Smooth muscle cell (in vitro differentiated cells): ENCODE results near the gene GPAT3. TPM values are rescaled to one million over a fixed set of nuclear protein-coding genes. Genes with fewer than 3 reads are reported as not detected.

Source experiments
- DNase-seq: peaks from one replicate; lab custom pipeline; 2025; ENCODE audit not compliant: unreplicated experiment; lab: John Stamatoyannopoulos, UW
- H2AFZ ChIP-seq: fragments of 200-600 bp; sonication (generic); 2 replicates; pipeline ENCODE4 v1.6.0; 2016; ENCODE audit warnings: antibody characterized with exemption, low read depth, mild to moderate bottlenecking
- H3F3A ChIP-seq: fragments of 200-600 bp; sonication (generic); 2 replicates; pipeline ENCODE4 v1.6.0; 2017; ENCODE audit warnings: antibody characterized with exemption, low read depth
- H3K27ac ChIP-seq: fragments of 200-600 bp; sonication (generic); 2 replicates; pipeline ENCODE4 v1.5.1; 2016; ENCODE audit warnings: low read depth, mild to moderate bottlenecking
- H3K27me3 ChIP-seq: fragments of 200-600 bp; sonication (generic); 2 replicates; pipeline ENCODE4 v1.6.1; 2016; ENCODE audit warnings: low read depth, mild to moderate bottlenecking
- H3K36me3 ChIP-seq: fragments of 200-600 bp; sonication (generic); 2 replicates; pipeline ENCODE4 v1.5.1; 2016; ENCODE audit warnings: low read depth
- H3K4me1 ChIP-seq: fragments of 200-600 bp; sonication (generic); 2 replicates; pipeline ENCODE4 v1.5.1; 2016; ENCODE audit warnings: low read depth
- H3K4me2 ChIP-seq: fragments of 200-600 bp; sonication (generic); 2 replicates; pipeline ENCODE4 v1.6.0; 2016; ENCODE audit warnings: mild to moderate bottlenecking
- H3K4me3 ChIP-seq: fragments of 200-600 bp; sonication (generic); 2 replicates; pipeline ENCODE4 v1.5.1; 2016; ENCODE audit warnings: mild to moderate bottlenecking
- H3K79me2 ChIP-seq: fragments of 200-600 bp; sonication (generic); 2 replicates; pipeline ENCODE4 v1.6.0; 2016; ENCODE audit warnings: low read depth, mild to moderate bottlenecking
- H3K9ac ChIP-seq: fragments of 200-600 bp; sonication (generic); 2 replicates; pipeline ENCODE4 v1.6.0; 2016; ENCODE audit warnings: low read depth
- H3K9me3 ChIP-seq: fragments of 200-600 bp; sonication (generic); replicated peaks from 2 replicates; pipeline ENCODE4 v1.5.1; 2016; ENCODE audit warnings: low read depth
- H4K20me1 ChIP-seq: fragments of 200-600 bp; sonication (generic); 2 replicates; pipeline ENCODE4 v1.6.0; 2016; ENCODE audit warnings: low read depth
- CTCF ChIP-seq: fragments of 200-600 bp; sonication (generic); IDR thresholded peaks from 2 replicates; pipeline ENCODE4 v1.5.1; 2017; ENCODE audit warnings: borderline replicate concordance, mild to moderate bottlenecking, antibody characterized with exemption; ENCODE audit not compliant: insufficient read depth, poor library complexity, severe bottlenecking
- WGBS: methylation state at CpG from one replicate; pipeline ENCODE4 v1.1.7; 2016; ENCODE audit warnings: low lambda C conversion rate; 5-methylcytosine and 5-hydroxymethylcytosine counted together
- polyA plus RNA-seq: library from polyadenylated mRNA; unstranded; fragments of >200 nt; fragmentation: Nextera tagmentation; extraction: Ambion mirVana; gene quantifications from 2 replicates; pipeline ENCODE4 v1.2.1, GENCODE V29; 2016
- small RNA-seq: library from RNA; depleted of rRNA; stranded (forward); fragments of <200 nt; gene quantifications from one replicate; pipeline ENCODE3, GENCODE V24; 2014
- total RNA-seq: library from RNA; depleted of rRNA; stranded (reverse); fragments of >200 nt; gene quantifications from 2 replicates; pipeline ENCODE4 v1.2.3, GENCODE V29; 2014

Gene GPAT3
- total and polyA plus RNA-seq, 2 experiments from 2014 or later = 0.27 to 0.67 TPM

GRCh38 chr4:83644677-83645659, 109.1 kb downstream of the GPAT3 start:
- Histone ChIP-seq H3K79me2 (no peaks in the 10 kb centered on the region), H3K27me3 (no peaks in the 10 kb centered on the region), H3K4me1 (no peaks in the 10 kb centered on the region), H4K20me1 (no peaks in the 10 kb centered on the region), H3K36me3 (no peaks in the 10 kb centered on the region), H3K4me2 (peak overlapping the region; percentile 41), H3K9me3 (no peaks in the 10 kb centered on the region), H3K4me3 (no peak overlapping the region), H3K27ac (no peak overlapping the region), H3K9ac (no peak overlapping the region), H2AFZ (no peak overlapping the region), H3F3A (no peaks in the 10 kb centered on the region)
- 9% methylated on average over 5 of the region's 5 CpGs for WGBS
- DNase-seq = no peak
- TF ChIP-seq CTCF = peak; percentile 93

GRCh38 chr4:83646538-83647239, 110.8 kb downstream of the GPAT3 start:
- DNase-seq = no peak
- Histone ChIP-seq H3K4me3 (no peak overlapping the region), H3F3A (no peaks in the 10 kb centered on the region), H4K20me1 (no peaks in the 10 kb centered on the region), H3K27ac (no peak overlapping the region), H3K27me3 (no peaks in the 10 kb centered on the region), H3K36me3 (no peaks in the 10 kb centered on the region), H3K79me2 (no peaks in the 10 kb centered on the region), H3K4me1 (no peaks in the 10 kb centered on the region), H3K9me3 (no peaks in the 10 kb centered on the region), H2AFZ (no peak overlapping the region), H3K4me2 (no peak overlapping the region), H3K9ac (no peak overlapping the region)
- WGBS = 81% methylated on average over 7 of the region's 7 CpGs
- no peak for TF ChIP-seq CTCF

GRCh38 chr4:83651846-83652245, 115.9 kb downstream of the GPAT3 start:
- Histone ChIP-seq H3F3A (no peaks in the 10 kb centered on the region), H3K27ac (no peak overlapping the region), H3K9me3 (no peaks in the 10 kb centered on the region), H3K4me3 (no peak overlapping the region), H3K27me3 (no peaks in the 10 kb centered on the region), H3K79me2 (no peaks in the 10 kb centered on the region), H4K20me1 (no peaks in the 10 kb centered on the region), H3K36me3 (no peaks in the 10 kb centered on the region), H3K9ac (no peak overlapping the region), H3K4me2 (no peak overlapping the region), H3K4me1 (no peaks in the 10 kb centered on the region), H2AFZ (no peak overlapping the region)
- DNase-seq = no peak
- TF ChIP-seq CTCF = no peak
- 97% methylated on average over 4 of the region's 4 CpGs for WGBS

Small RNA genes within 50 kb of the gene (small RNA-seq; reads per million reads assigned to genes)
- gene RF00019 = not detected

Other genes starting within 250 kb of the GPAT3 start
- 0.22 and 1.3 TPM in 2 replicates for gene HPSE, start 201.3 kb upstream of the GPAT3 start, total RNA-seq
- 0.50 TPM in 1 of 2 replicates, not detected in the other for gene HPSE, start 201.3 kb upstream of the GPAT3 start, polyA plus RNA-seq
- gene HELQ, start 80.3 kb upstream of the GPAT3 start, total RNA-seq = 5.7 and 10.2 TPM in 2 replicates
- gene HELQ, start 80.3 kb upstream of the GPAT3 start, polyA plus RNA-seq = 6.1 and 6.7 TPM in 2 replicates
- gene MRPS18C, start 80.0 kb upstream of the GPAT3 start, total RNA-seq = 24.2 and 39.6 TPM in 2 replicates
- 121 and 128 TPM in 2 replicates for gene MRPS18C, start 80.0 kb upstream of the GPAT3 start, polyA plus RNA-seq
- gene ABRAXAS1, start 51.0 kb upstream of the GPAT3 start, total RNA-seq = 10.1 and 12.4 TPM in 2 replicates
- 1.5 and 2.5 TPM in 2 replicates for gene ABRAXAS1, start 51.0 kb upstream of the GPAT3 start, polyA plus RNA-seq